DMS153 (cell line): ENCODE data around the gene SORBS2.
"Not testable (repeated sequence)": the region's sequence is repeated elsewhere in the genome, so short reads cannot be mapped to it uniquely, and the experiment has no call there.

Experiments
- DNase-seq: peaks from one replicate; lab custom pipeline; 2025; lab: John Stamatoyannopoulos, UW

The SORBS2 gene

DNA sequence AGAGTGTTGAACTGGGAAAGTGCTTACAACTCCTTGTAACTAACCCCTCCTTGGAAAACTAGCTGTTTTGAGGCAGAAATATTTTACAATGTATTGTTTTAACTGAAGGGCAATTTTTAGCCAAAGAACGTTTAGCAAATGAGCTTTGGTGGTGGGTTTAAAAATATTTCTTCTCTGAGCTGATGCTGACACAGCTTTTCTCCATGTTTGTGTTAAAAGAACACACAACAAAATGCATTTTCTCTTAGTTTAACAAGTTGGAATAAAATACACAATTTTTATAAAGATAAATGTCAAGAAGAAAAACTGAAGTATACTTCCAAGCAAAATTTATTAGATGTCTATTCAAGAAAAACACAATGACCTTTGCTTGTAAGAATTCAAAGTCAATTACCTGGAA, 226.8 kb downstream of the SORBS2 start:
- no peak for DNase-seq

DNA sequence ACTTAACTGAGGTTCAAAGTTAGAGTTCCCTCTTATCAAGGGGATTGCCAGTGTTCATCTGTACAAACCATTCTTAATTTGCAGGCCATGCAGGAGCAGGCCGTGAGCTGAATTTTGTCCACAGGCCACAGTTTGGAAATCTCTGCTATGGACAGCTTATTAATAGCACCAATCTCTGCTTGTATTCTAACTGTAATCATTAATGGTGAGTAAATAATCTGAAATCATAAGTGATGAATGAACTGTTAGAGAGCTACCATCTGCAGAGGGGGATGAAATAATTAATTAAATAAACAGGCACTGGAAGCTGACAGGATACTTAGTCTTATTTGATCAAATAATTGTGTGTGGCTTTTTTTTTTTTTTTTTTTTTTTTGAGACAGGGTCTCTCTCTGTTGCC, 228.2 kb downstream of the SORBS2 start:
- DNase-seq, result no peak

DNA sequence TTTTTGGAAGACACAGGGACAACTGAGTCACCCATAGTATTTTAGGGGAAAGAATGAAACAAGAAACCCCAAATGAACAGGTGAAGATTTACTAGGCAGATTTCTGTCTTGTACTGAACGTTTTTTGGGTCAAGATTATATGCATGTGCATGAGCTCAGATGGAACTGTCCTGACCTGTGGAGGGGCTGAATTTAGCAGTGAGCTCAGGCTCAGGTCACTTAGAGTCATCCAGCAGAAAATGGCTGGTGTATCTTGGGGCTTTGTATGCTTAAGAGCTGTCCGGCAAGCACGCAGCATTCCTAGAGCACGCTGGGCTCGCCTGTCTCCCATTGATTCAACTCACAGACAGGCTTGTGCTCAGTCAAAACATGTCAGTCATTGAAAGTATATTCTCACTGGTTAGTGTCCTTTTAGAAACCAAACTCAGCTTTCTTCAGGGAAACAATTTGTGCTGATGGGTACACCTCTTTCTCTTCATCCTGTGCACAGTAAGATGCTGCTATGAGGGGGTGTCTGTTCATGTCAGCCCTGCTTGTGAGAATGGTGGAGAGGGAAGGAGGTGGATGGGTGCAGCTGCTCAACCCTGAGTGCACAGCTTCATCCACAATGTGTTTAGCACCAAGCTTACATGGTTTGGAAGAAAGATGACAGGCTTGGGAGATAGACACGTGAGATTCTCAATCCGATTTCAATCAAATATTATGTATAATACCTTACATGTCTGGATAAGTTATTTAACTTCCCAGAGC, 229.2 kb downstream of the SORBS2 start:
- DNase-seq, result no peak

DNA sequence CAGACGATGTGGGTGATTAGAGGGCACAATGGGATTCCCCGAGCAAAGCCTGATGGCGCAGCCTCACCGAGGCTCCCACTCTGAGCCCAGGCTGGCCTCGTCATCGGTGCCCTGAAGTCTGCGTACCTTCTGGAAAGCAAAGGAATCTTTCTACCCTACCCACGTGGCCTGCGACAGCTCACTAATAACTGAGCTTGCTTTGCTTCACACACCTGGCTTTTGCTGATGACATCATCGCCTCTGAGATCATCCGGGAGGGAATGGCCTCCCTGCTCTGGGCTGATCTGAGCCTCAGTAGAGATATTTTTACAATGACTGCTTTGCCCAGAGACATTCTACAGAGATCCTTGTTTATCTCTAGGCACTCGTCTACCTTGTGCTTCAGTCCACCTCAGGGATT, 231.3 kb downstream of the SORBS2 start:
- DNase-seq, result no peak

DNA sequence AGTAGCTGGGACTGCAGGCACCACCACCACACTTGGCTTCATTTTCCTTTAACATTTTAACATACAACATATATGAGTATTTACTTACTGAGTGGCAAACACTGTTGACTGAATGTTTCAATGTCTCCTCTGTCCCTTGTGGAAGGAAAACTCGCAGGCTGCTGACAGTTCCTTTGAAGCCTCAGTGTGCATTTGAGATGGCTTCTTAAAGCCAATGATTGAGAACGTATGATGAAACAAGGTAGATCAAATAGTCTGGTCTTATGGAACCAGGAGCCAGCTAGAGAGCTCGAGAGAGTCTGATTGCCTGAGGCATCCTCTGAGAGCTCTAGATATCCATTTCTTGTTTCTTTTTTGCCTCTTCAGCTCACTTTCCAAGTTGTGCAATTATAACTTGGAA, 233.7 kb downstream of the SORBS2 start:
- no peak for DNase-seq

DNA sequence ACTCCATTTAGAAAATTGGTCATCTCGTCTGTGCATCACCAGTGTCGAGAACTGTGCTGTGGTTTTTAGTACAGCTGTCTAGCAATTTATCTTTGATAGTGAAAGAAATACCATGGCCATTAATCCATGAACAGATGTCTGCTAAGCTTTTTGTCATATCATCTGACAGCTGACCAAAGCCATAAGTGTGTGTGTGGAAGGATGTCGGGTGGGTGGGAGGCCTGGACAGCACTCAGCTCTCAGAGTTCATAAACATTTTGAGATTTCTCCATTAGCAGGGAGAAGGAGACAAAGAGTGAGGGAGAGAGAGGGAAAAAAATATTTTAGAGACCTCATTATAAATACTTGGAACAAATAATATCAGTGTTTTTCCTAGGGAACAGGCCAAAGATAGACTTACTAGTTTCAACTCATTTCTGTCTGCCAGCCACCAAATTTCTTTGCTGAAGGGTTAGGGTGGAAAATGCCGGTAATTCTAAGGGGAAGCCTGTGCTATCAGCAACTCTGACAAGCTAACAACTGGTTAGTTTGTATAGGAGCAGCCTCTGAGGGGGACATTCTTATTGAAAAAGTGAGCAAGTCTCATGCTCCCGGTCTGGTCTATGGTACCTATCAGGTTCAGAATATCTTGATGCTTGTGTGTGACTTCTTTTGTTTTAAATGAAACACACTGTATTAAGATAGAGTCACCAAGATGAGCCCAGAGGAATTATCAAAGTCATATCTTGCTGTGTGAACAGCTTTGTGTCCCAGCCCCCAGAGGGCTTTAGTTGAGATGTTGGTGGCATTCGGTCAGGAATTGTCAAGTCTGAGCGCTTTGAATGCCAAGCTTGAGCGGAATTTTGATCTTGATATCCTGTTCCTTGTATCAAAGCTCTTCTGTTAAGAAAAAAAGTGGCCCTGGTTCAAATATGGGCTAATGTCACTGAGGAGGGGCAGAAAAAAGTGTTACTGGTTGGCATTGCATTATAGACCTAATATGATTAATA, 234.7 kb downstream of the SORBS2 start:
- no peak for DNase-seq

DNA sequence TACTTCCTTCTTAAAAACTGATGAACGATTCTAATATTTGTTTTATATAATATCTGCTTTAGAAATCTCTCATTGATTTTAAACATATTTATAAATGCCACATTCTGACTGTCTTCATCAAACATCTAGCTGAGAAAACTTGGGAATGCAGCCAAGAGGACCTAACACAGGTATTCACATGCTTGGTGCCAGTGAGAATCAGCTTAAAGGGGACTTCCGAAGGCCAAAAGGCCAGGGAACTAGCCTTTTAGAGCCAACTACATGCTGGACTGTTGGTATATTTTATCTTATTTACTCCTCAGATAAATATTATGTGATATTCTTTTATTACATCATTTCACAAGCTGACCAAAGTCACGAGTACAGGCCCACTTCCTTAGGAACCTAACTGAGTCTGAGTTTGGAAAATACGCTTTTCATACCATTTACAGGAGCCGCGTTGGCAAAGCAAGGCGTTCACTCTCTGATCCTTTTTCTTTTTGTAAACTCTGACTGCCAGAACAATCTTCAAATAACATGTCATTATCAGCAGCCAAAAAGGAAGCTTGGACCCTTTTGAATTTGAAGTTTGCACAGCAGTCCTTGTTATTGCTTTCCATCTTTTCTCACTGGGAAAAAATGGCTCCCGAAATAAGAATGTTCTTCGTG, 235.6 kb downstream of the SORBS2 start:
- DNase-seq, result no peak

DNA sequence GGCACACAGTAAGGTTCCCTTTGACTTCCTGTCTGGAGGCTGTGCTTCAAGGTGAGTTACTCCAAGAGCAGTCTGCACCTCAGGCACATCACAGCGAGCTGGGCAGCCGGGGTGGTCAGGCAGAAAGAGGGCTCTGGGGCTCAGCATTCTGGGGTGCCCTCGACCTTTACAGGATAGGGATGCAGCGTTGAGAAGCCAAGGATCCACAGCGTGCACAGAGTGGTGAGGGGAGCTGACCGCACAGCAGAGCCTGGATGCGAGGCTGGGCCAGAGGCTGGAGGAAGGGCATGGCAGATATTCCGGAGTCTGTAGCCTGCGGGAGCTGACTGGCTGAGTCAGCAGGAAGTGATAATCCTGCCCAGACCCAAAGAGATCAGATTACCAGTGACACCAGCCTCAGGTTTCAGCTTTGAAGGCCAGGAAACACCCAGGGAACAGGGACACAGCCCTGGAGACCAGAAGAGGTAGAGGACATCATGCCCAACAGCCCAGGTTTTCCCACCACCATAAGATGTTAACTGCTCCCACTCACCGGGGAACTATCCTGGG, 238.3 kb downstream of the SORBS2 start:
- peak; percentile 86 for DNase-seq

DNA sequence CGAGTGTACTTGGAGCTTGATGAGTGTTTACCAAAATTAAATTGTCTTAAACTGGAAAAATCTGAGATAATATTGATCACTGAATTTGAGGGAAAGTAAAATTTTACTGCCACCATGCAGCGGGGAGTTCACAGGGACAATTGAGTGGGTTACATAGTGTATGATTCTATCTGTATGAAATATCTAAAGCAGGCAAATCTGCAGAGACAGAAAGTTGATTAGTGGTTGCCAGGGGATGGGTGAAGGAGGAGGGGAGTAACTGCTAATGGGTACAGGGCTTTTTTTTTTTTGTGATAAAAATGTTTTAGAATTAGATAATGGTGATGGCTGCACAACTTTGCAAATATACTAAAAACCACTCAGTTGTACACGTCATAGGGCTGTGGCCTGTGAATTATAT, 241.3 kb downstream of the SORBS2 start:
- no peak for DNase-seq

DNA sequence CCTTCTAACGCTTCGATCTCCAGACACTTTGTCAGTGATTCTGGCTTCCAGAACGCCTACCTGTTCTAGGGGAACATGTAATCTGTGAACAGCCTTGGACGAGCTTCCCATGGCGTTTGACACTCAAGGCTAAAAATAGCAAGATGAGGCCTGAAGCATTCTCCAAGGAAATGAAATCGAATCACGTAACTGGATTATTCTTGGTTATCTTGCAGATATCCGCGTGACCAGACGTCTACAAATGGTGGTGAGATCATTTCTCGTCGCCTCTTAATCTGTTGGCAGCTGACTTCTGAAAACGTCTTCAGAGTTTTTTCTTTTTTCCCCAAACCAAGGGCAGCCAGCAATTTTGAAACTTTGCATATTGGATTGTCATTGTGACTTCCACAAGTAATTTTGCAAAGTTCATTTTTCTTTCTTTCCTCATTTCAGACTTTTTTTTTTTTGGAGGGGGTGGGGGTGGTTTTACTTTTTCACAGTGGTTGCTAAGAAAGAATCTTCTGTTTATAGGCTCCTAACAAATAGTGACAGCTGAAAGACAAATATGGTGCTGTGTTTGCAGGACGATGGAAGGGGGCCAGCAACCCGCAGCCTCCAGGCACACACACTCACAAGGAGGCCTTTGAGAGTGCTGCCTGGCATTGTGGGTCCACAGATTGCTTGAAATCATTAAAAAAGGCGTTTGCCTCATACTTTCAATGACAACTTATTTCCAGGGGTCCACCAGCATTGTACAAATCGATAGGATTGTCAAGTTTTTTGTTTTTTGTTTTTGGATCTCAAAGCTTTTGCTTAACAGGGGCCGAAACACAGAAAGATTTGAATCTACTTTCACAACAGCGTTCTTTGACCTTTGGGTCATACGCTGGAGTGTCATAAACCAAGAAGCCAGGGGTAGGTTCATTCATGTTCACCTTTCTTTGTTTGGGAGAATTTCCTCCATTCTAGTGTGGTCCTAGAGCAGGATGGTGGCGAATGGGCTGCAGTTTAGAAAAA, 244.3 kb downstream of the SORBS2 start:
- no peak for DNase-seq

DNA sequence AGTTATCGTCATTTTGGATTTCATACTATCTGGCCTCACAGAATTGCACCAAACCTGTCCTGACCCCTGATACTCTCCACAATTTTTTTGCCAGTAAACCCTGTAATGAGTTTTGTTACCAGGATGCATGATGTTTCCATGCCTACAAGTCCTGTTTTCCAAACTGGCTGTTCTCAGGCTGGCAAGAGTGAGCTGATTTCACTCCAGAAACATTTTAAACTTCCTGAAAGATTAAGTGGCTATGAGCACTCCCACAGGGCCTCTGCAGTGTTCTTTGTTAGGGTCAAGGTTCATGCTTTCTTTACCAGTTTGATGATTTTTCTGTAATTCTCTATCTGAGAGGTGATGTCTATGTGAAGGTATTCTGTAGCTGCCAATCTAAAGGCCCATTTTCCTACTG, 245.0 kb downstream of the SORBS2 start:
- no peak for DNase-seq

DNA sequence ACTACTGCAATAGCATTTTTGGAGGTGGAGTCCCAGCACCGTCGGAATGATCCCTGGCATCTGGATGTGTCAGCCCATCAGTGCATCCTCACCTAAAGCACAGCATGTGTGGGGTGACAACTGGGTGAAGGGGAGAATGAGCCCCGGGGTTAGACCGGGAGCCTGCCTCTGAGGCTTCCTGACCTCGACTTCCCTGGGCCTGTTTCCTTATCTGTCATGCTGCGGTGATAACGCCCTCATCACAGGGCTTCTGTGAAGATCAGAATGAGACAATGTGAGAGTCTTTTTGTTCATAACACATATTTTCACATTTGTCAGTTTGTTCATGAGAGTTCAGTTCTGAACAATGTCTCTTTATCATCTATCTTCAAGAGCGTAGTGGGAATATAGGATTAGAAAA, 245.6 kb downstream of the SORBS2 start:
- DNase-seq, result no peak

DNA sequence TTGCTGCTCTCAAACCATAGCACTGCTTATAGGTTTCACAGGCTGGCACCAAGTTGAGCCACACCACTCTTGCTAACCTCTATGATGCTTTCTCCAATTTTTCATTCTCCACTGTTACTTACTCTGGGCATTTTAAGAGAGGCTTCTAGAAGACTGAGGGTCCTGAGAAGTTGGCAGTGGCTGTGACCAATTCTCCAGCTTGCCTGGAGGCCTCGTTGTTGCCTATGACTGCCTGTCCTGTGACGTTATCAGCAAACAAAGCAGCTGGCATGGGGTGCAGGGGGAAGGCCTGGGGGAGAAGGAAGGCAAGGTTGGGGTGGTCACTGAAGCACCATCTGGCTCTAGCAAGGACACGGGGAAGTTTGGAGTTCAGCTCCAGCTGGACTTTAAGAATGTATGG, 246.3 kb downstream of the SORBS2 start:
- no peak for DNase-seq

DNA sequence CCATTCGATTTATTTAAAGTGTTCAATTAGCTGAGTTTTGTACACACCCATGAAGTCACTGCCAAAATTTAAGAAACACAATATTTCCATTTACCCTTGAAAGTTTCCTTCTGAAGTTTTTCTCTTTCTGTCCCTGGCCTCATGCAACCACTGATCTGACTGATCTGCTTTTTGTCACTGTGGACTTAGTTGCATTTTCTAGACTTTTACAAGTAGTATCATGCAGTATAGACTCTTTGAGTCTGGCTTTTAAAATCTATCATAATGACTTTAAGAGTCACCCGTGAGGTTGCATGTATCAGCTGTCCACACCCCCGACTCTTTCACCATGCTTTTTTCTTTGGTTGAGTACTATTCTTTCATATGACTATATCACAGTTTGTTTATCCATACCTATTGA, 247.6 kb downstream of the SORBS2 start:
- no peak for DNase-seq

DNA sequence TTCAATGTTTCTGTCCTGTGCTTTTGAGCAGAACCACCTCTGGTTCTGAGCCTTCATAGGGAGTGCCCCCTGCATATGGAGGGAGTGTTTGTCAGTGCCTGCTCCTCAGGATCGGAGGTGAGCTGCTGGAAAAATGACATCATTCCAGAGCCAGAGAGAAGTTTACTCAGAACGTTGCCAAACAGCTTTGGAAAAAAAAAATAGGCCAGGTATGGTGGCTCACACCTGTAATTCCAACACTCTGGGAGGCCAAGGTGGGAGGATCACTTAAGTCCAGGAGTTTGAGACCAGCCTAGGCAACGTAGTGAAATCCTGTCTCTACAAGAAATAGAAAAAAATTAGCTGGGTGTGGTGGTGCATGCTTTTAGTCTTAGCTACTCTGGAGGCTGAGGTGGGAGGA, 249.5 kb downstream of the SORBS2 start:
- no peak for DNase-seq

DNA sequence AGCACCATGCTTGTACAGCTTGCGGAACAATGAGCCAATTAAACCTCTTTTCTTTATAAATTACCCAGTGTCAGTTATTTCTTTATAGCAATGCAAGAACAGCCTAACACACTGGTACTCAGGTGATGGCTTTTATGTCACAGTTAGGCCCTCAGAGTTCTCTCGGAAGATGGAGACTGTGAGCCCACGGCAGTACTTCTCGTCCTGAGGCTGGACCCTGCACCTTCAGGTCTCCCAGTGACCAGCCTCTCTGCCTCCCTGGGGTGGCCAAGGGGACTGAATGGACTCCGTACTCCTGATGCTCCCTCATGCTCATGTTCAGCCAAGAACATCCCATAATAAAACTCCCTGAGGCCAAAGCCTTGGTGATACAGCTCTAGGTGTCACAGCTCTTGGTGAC, 251.7 kb downstream of the SORBS2 start:
- no peak for DNase-seq

DNA sequence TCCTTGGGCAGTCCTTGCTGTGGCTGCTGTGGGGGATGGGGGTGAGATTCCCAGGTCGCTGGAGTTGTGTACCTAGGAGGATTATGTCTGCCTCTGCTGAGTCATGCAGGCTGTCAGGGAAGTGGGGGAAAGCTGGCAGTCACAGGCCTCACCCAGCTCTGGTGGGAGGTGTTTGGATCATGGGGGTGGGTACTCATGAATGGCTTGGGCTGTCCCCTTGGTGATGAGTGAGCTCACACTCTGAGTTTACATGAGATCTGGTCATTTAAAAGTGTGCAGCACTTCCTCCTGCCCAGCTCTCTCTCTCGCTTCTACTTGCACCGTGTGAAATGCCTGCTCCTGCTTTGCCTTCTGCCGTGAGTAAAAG, 252.1 kb downstream of the SORBS2 start:
- peak; percentile 27 for DNase-seq

DNA sequence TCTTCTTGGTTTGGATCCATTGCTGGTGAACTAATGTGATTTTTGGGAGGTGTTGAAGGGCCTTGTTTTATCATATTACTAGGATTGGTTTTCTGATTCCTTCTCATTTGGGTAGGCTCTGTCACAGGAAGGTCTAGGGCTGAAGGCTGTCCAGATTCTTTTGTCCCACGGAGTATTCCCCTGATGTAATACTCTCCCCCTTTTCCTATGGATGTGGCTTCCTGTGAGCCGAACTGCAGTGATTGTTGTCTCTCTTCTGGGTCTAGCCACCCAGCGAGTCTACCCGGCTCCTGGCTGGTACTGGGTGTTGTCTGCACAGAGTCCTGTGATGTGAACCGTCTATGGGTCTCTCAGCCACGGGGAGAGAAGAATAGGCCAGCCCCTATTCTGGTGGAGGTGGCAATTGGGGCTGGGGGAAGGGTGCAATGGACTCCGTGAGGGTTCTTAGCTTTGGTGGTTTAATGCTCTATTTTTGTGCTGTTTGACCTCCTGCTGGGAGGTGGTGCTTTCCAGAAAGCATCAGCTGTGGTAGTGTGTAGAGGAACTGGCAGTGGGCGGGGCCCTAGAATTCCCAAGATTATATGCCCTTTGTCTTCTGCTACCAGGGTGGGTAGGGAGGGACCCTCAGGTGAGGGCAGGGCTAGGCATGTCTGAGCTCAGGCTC, 252.6 kb downstream of the SORBS2 start:
- DNase-seq, result not testable (repeated sequence)

DNA sequence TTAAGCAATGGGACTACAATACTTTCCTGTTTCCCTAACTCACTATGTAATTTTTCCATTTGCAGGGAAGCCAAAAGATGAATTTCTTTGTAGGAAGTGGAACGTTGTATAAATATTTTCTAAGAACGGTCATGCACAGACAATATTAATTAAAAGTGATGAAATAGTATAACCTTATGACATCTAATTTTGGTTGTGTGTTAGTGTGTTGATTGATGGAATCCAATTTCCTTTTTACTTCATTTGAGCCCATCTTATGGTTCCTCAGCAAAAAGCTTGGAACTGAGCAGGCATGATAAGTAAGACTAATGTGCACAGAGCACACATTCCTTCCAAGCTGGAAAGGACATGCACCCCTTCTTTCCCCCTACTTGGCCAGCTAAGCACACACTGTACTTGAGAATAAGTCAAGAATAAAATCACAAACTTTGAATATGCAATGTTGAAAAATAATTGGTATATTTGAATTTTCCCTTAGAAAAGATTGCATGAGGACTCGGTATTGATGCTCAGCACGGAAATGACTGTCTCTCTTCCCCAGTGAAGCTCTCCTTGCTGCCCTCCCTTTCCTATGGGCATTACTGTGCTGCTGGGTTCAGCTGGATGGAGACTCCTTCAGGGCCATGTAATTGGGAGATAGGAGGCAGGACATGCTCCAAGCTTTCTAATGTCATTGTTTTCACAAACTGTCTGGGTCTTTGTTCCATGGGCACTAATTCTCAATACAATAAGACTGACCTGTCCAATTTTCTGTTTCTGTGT, 257.4 kb downstream of the SORBS2 start:
- DNase-seq, result no peak

DNA sequence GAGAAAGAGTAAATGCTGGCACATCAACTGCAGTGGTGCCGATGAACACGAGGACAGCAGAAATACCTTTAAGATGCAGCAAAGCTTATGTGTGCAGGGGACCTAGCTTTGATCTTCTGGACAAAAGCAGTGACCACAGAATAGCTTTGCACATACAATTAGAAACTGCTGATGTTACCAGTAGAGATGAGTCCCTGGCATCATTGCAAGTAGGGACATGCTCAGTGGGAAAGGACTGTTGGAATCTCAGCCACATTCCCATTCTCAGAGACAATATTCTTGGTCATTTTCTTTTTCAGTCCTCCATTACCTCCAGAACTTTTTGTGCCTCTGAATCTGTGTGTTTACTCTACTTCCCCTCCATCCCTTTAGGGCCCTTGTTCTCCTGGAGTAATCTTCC, 259.7 kb downstream of the SORBS2 start:
- DNase-seq, result no peak
